OCI-LY7 (cell line): ENCODE data around the gene GPS1. TPM values are rescaled to one million over a fixed set of nuclear protein-coding genes. Genes with fewer than 3 reads are reported as not detected.

Source experiments
- BruUV-seq: library from RNA; stranded (reverse); fragments of 400-500 nt; replicated peaks from 2 replicates; lab custom pipeline; 2021; lab: Mats Ljungman, UMichigan
- CTCF ChIA-PET: fragments of 300-600 bp; sonication (Branson Sonifier 250); formaldehyde crosslinking; loops from one replicate; lab custom pipeline; 2022; ENCODE audit warnings: antibody characterized with exemption; ENCODE audit not compliant: unreplicated experiment; lab: Charles Lee
- POLR2A ChIA-PET: fragments of 300-600 bp; sonication (Branson Sonifier 250); formaldehyde crosslinking; loops from one replicate; lab custom pipeline; 2022; ENCODE audit warnings: antibody characterized with exemption; lab: Charles Lee
- DNase-seq: peaks from one replicate; pipeline ENCODE4 v3.0.0-alpha.2; 2015; ENCODE audit warnings: low spot score
- H2AFZ ChIP-seq: fragments of 200-600 bp; sonication (generic), shearing (Covaris generic); 2 replicates; pipeline ENCODE4 v1.6.1; 2014; ENCODE audit warnings: mild to moderate bottlenecking, antibody characterized with exemption, low read length, moderate library complexity
- H3K27ac ChIP-seq: fragments of 200-600 bp; sonication (generic); 2 replicates; pipeline ENCODE4 v1.5.1; 2014; ENCODE audit warnings: mixed run types, low read depth, mild to moderate bottlenecking, moderate library complexity, low read length, inconsistent platforms; ENCODE audit not compliant: poor library complexity, severe bottlenecking
- H3K36me3 ChIP-seq: fragments of 200-600 bp; sonication (generic); 2 replicates; pipeline ENCODE4 v1.6.1; 2014; ENCODE audit warnings: mild to moderate bottlenecking, antibody characterized with exemption, low read length, moderate library complexity, mixed read lengths; ENCODE audit not compliant: insufficient read depth
- H3K4me1 ChIP-seq: fragments of 200-600 bp; sonication (generic); 2 replicates; pipeline ENCODE4 v1.5.1; 2014; ENCODE audit warnings: mild to moderate bottlenecking, low read length; ENCODE audit not compliant: insufficient read depth, poor library complexity, severe bottlenecking
- H3K4me2 ChIP-seq: fragments of 200-600 bp; sonication (generic); 2 replicates; pipeline ENCODE4 v1.6.1; 2014; ENCODE audit warnings: mild to moderate bottlenecking, low read length
- H3K4me3 ChIP-seq: fragments of 200-600 bp; sonication (generic); 2 replicates; pipeline ENCODE4 v1.5.1; 2014; ENCODE audit warnings: mild to moderate bottlenecking, low read depth, low read length; ENCODE audit not compliant: poor library complexity, severe bottlenecking
- H3K79me2 ChIP-seq: fragments of 200-600 bp; sonication (generic); 2 replicates; pipeline ENCODE4 v1.6.1; 2016; ENCODE audit warnings: low read depth, mild to moderate bottlenecking, low read length, moderate library complexity, mixed read lengths; ENCODE audit not compliant: insufficient read depth
- H3K9me2 ChIP-seq: fragments of 200-600 bp; sonication (generic); 2 replicates; pipeline ENCODE4 v1.6.1; 2016; ENCODE audit warnings: mild to moderate bottlenecking, low read length, mixed read lengths; ENCODE audit not compliant: insufficient read depth
- H3K9me3 ChIP-seq: fragments of 200-600 bp; sonication (generic); 2 replicates; pipeline ENCODE4 v1.6.1; 2014; ENCODE audit warnings: mild to moderate bottlenecking, mixed run types, low read length, mixed read lengths
- H4K20me1 ChIP-seq: fragments of 200-600 bp; sonication (generic); 2 replicates; pipeline ENCODE4 v1.6.1; 2014; ENCODE audit warnings: mild to moderate bottlenecking, antibody characterized with exemption, low read length, moderate library complexity, mixed read lengths; ENCODE audit not compliant: insufficient read depth
- EZH2phosphoT487 ChIP-seq: fragments of 200-600 bp; sonication (generic); IDR thresholded peaks from 2 replicates; pipeline ENCODE4 v1.6.1; 2018; ENCODE audit warnings: low read depth, borderline replicate concordance, mild to moderate bottlenecking, mixed run types, antibody characterized with exemption, low read length, moderate library complexity, mixed read lengths
- intact Hi-C: fragments of 100-400 bp; cut with micrococcal nuclease; formaldehyde crosslinking; loops from one replicate; pipeline ENCODE4 v1.10.0; 2022; ENCODE audit not compliant: unreplicated experiment
- total RNA-seq, 2 experiments: library from RNA; depleted of rRNA in 1 of 2; stranded (reverse); fragments of >200 nt in 1 of 2; shearing (Covaris generic) in 1 of 2; gene quantifications; 2 replicates each; pipeline ENCODE4 v1.2.3, GENCODE V29; 2014 to 2022
- TF ChIP-seq, protein P1 (sequence below): fragments of 200-600 bp; sonication (generic); conservative IDR thresholded peaks from 2 replicates; pipeline ENCODE4 v1.5.1; 2014; ENCODE audit warnings: mild to moderate bottlenecking, antibody characterized with exemption, low read length, moderate library complexity, mixed read lengths

The GPS1 gene
- total RNA-seq, 2 experiments from 2014 or later, result 133 to 169 TPM

DNA sequence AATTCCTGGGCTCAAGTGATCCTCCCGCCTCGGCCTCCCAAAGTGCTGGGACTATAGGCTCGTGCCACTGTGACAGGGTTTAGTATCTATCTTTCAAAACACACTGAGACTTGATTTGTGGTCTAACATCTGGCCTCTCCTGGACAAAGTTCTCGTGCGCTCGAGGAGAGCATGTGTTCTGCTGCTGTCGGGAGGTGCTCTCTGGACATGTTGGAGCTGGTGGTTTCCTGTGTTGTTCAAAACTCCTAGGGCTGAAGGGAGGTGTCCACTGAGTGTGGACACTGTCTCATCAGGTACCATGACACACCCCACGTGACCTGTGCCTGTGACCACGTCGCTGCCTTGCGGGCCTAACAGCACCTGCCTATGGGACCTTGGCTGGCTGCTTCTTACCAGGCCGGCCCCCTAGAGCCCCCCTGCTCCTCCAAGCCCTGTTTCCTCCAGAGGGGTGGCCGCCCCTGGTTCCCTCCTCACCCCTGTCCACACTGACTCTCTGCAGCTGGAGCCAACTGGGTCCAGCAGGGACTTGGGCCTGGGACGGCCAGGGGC, 5.7 kb upstream of the GPS1 start:
- Histone ChIP-seq H3K4me2 (no peak overlapping the region), H3K79me2 (no peaks in the 10 kb centered on the region), H2AFZ (no peak overlapping the region), H3K4me1 (peaks cover 10% of the 10 kb centered on the region), H3K9me2 (no peaks in the 10 kb centered on the region), H3K9me3 (no peaks in the 10 kb centered on the region), H3K27ac (no peak overlapping the region), H3K36me3 (no peaks in the 10 kb centered on the region), H4K20me1 (no peaks in the 10 kb centered on the region), H3K4me3 (no peak overlapping the region)
- TF ChIP-seq, protein P1, sequence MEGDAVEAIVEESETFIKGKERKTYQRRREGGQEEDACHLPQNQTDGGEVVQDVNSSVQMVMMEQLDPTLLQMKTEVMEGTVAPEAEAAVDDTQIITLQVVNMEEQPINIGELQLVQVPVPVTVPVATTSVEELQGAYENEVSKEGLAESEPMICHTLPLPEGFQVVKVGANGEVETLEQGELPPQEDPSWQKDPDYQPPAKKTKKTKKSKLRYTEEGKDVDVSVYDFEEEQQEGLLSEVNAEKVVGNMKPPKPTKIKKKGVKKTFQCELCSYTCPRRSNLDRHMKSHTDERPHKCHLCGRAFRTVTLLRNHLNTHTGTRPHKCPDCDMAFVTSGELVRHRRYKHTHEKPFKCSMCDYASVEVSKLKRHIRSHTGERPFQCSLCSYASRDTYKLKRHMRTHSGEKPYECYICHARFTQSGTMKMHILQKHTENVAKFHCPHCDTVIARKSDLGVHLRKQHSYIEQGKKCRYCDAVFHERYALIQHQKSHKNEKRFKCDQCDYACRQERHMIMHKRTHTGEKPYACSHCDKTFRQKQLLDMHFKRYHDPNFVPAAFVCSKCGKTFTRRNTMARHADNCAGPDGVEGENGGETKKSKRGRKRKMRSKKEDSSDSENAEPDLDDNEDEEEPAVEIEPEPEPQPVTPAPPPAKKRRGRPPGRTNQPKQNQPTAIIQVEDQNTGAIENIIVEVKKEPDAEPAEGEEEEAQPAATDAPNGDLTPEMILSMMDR, result no peak
- no peak for TF ChIP-seq EZH2phosphoT487
- intact Hi-C loops, result no loop called here
- CTCF ChIA-PET, result no interaction called here
- DNase-seq, result no peak
- POLR2A ChIA-PET, result no interaction called here
- no TSS peak for BruUV-seq

DNA sequence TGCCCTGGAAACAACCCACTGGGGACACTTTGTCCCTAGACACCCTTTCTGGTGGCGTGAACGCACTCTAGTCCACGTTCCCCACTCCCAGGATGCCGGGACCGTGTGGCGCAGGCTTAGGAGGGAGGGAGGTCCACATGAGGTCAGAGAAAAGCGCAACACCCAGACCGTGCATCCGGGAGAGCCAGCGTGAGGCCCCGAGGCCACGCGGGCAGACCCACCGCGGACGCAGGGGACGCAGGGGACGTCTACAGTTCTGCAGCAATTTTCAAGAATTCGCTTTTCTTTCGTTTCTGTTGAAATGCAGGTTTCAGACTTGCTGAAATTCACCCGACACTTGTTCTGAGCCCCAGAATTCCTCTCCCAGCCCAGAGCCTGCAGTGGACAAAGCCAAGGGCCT, 4.8 kb upstream of the GPS1 start:
- Histone ChIP-seq H3K4me1 (peaks cover 11% of the 10 kb centered on the region), H3K9me3 (no peaks in the 10 kb centered on the region), H3K79me2 (no peaks in the 10 kb centered on the region), H3K9me2 (no peaks in the 10 kb centered on the region), H2AFZ (no peak overlapping the region), H3K4me2 (no peak overlapping the region), H3K36me3 (no peaks in the 10 kb centered on the region), H4K20me1 (no peaks in the 10 kb centered on the region), H3K27ac (no peak overlapping the region), H3K4me3 (no peak overlapping the region)
- intact Hi-C loops, result no loop called here
- no TSS peak for BruUV-seq
- no peak for TF ChIP-seq EZH2phosphoT487
- TF ChIP-seq, protein P1, result no peak
- ChIA-PET CTCF (no interaction called here), POLR2A (interaction anchor here (1.5 kb wide), 1 partner anchor 10 kb away, joined by 4 read pairs; the partner anchor contains the start of gene DCXR)
- no peak for DNase-seq

DNA sequence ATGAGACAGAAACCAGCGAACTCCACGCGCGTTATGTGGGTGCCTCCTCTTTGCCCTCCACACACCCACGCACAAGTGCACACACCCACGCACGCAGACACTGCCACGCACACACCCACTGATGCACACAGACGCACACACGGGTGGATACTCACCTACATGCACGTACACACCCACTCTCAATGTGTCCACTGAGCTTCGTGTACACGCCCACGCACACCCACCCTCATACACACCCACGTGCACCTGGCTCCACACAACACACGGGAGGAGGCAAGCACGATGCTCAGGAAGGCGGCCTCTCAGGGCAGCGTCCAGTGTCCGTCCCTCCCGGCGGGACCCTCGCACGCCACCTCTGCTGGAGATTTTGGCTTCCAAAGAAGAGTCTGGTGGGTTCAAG, 4.3 kb upstream of the GPS1 start:
- no TSS peak for BruUV-seq
- peaks cover 3% of the 10 kb centered on the region; the same call in 1 of the 2 replicates for H3K79me2 ChIP-seq
- H3K9me3 ChIP-seq, result no peaks in the 10 kb centered on the region
- no peak for TF ChIP-seq EZH2phosphoT487
- TF ChIP-seq, protein P1, result no peak
- POLR2A ChIA-PET, result interaction anchor here (1.5 kb wide), 1 partner anchor 10 kb away, joined by 4 read pairs; the partner anchor contains the start of gene DCXR
- H4K20me1 ChIP-seq, result no peaks in the 10 kb centered on the region
- no peak for DNase-seq
- no peaks in the 10 kb centered on the region for H3K36me3 ChIP-seq
- H2AFZ ChIP-seq, result no peak overlapping the region
- peaks cover 12% of the 10 kb centered on the region for H3K4me1 ChIP-seq
- CTCF ChIA-PET, result no interaction called here
- intact Hi-C loops, result no loop called here
- H3K4me2 ChIP-seq, result no peak overlapping the region
- no peaks in the 10 kb centered on the region for H3K9me2 ChIP-seq
- no peak overlapping the region for H3K4me3 ChIP-seq
- H3K27ac ChIP-seq, result no peak overlapping the region
